OCI-LY3 (cell line): ENCODE results near the gene OBSCN.

Source experiments
- H2AFZ ChIP-seq: fragments of 200-600, 300-600 bp; shearing (Covaris generic); 2 replicates; pipeline ENCODE4 v1.6.0; 2014; ENCODE audit warnings: antibody characterized with exemption, low read depth, low read length
- H3K27ac ChIP-seq: fragments of 200-600, 300-600 bp; sonication (generic); 2 replicates; pipeline ENCODE4 v1.5.1; 2014; ENCODE audit warnings: mild to moderate bottlenecking, low read length, moderate library complexity, mixed read lengths
- H3K27me3 ChIP-seq: fragments of 200-600, 300-600 bp; sonication (generic); 2 replicates; pipeline ENCODE4 v1.6.1; 2014; ENCODE audit warnings: low read depth, low read length, mixed read lengths
- H3K36me3 ChIP-seq: fragments of 200-600, 300-600 bp; sonication (generic); replicated peaks from 2 replicates; pipeline ENCODE3; 2014; ENCODE audit warnings: low read depth, low read length, mixed read lengths
- H3K4me1 ChIP-seq: fragments of 300-600, 200-600 bp; sonication (generic); 2 replicates; pipeline ENCODE4 v1.6.1; 2014; ENCODE audit warnings: low read length, mixed read lengths
- H3K4me2 ChIP-seq: fragments of 200-600, 300-600 bp; sonication (generic); 2 replicates; pipeline ENCODE4 v1.6.1; 2014; ENCODE audit warnings: low read length, mixed read lengths
- H3K4me3 ChIP-seq: fragments of 300-600, 200-600 bp; sonication (generic); 2 replicates; pipeline ENCODE4 v1.5.1; 2014; ENCODE audit warnings: antibody characterized with exemption, mild to moderate bottlenecking, low read length, moderate library complexity
- H3K79me2 ChIP-seq: fragments of 300-600, 200-600 bp; shearing (Covaris generic); 2 replicates; pipeline ENCODE4 v1.6.1; 2014; ENCODE audit warnings: mild to moderate bottlenecking, low read length, mixed read lengths
- H3K9ac ChIP-seq: fragments of 300-600, 200-600 bp; shearing (Covaris generic); 2 replicates; pipeline ENCODE4 v1.6.0; 2014; ENCODE audit warnings: mild to moderate bottlenecking, low read length, moderate library complexity
- H3K9me3 ChIP-seq: fragments of 200-600, 300-600 bp; shearing (Covaris generic); 2 replicates; pipeline ENCODE4 v1.6.1; 2014; ENCODE audit warnings: low read length, mixed read lengths; ENCODE audit not compliant: insufficient read depth
- H4K20me1 ChIP-seq: fragments of 200-600, 300-600 bp; sonication (generic); 2 replicates; pipeline ENCODE4 v1.6.1; 2016; ENCODE audit warnings: low read length, mixed read lengths; ENCODE audit not compliant: insufficient read depth
- EZH2phosphoT487 ChIP-seq: fragments of 200-600 bp; shearing (Covaris generic); IDR thresholded peaks from 2 replicates; pipeline ENCODE4 v1.6.1; 2018; ENCODE audit warnings: antibody characterized with exemption, mixed run types, low read depth
- TF ChIP-seq, protein P1 (sequence below): fragments of 200-600, 300-600 bp; sonication (generic); IDR thresholded peaks from 2 replicates; pipeline ENCODE4 v1.5.1; 2014; ENCODE audit warnings: antibody characterized with exemption, low read length, low read depth

The OBSCN gene

DNA sequence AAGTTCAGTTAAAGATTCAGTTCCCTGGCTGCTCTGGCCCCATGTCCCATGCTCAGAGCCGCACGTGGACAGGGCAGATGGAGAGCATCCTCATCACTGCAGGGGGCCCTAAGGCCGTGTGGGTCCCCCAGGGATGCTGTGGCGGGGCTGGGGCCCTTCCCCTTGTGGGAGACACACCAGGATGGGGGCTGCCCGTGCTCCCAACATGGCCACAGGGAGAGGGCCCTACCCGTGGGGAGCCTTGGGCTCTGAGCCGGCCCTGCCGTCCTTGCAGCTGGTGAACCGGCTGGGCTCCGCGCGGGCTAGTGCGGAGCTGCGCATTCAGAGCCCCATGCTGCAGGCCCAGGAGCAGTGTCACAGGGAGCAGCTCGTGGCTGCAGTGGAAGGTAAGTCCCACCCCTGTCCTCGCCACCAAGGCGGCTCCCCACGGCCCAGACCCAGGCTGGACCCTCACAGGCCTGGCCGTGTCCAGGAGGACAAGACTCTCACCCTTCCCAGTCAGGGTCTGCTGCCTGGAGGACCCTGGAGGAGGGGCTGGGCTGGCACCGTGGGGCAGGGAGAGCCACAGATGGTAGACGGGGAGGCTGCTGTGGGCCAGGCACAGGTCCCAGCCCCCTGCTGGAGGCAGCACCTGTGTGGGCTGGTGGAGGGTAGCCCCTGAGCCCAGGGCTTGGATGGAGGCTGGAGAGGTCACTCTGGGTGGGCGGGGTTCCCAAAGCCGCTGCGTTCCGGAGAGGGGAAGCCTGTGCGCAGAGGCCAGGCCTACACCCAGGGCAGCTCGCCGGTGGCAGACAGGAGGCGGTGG lies 145.0 kb downstream of the OBSCN start:
- Histone ChIP-seq H4K20me1 (no peaks in the 10 kb centered on the region), H3K9ac (no peak overlapping the region), H3K4me2 (no peak overlapping the region), H3K4me1 (no peaks in the 10 kb centered on the region), H3K9me3 (no peaks in the 10 kb centered on the region), H3K4me3 (no peak overlapping the region), H3K79me2 (no peaks in the 10 kb centered on the region), H3K27me3 (0 out of 2 replicates have a peak, but pooled peaks cover 3% of the 10 kb centered on the region), H3K36me3 (no peaks in the 10 kb centered on the region), H2AFZ (no peak overlapping the region), H3K27ac (no peak overlapping the region)
- no peak for TF ChIP-seq EZH2phosphoT487

GRCh38 chr1:228353601-228354371 lies 145.9 kb downstream of the OBSCN start:
- H4K20me1 ChIP-seq, result no peaks in the 10 kb centered on the region
- no peaks in the 10 kb centered on the region for H3K79me2 ChIP-seq
- H3K4me2 ChIP-seq, result no peak overlapping the region
- H2AFZ ChIP-seq, result no peak overlapping the region
- no peaks in the 10 kb centered on the region for H3K36me3 ChIP-seq
- no peak overlapping the region for H3K4me3 ChIP-seq
- H3K27ac ChIP-seq, result no peak overlapping the region
- TF ChIP-seq EZH2phosphoT487, result no peak
- TF ChIP-seq, protein P1, sequence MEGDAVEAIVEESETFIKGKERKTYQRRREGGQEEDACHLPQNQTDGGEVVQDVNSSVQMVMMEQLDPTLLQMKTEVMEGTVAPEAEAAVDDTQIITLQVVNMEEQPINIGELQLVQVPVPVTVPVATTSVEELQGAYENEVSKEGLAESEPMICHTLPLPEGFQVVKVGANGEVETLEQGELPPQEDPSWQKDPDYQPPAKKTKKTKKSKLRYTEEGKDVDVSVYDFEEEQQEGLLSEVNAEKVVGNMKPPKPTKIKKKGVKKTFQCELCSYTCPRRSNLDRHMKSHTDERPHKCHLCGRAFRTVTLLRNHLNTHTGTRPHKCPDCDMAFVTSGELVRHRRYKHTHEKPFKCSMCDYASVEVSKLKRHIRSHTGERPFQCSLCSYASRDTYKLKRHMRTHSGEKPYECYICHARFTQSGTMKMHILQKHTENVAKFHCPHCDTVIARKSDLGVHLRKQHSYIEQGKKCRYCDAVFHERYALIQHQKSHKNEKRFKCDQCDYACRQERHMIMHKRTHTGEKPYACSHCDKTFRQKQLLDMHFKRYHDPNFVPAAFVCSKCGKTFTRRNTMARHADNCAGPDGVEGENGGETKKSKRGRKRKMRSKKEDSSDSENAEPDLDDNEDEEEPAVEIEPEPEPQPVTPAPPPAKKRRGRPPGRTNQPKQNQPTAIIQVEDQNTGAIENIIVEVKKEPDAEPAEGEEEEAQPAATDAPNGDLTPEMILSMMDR, result no peak
- no peaks in the 10 kb centered on the region for H3K4me1 ChIP-seq
- no peaks in the 10 kb centered on the region for H3K9me3 ChIP-seq
- no peak overlapping the region for H3K9ac ChIP-seq
- H3K27me3 ChIP-seq, result 0 out of 2 replicates have a peak, but pooled peaks cover 2% of the 10 kb centered on the region

GRCh38 chr1:228354390-228355320 lies 146.8 kb downstream of the OBSCN start:
- Histone ChIP-seq H3K27ac (no peak overlapping the region), H3K4me3 (no peak overlapping the region), H3K9ac (no peak overlapping the region), H3K4me1 (no peaks in the 10 kb centered on the region), H2AFZ (no peak overlapping the region), H3K27me3 (no peaks in the 10 kb centered on the region), H3K9me3 (no peaks in the 10 kb centered on the region), H3K36me3 (no peaks in the 10 kb centered on the region), H4K20me1 (no peaks in the 10 kb centered on the region), H3K4me2 (no peak overlapping the region), H3K79me2 (no peaks in the 10 kb centered on the region)
- TF ChIP-seq EZH2phosphoT487, result no peak
- TF ChIP-seq, protein P1, result no peak

- Histone ChIP-seq H3K9ac (no peak overlapping the region), H3K9me3 (no peaks in the 10 kb centered on the region), H2AFZ (no peak overlapping the region), H3K4me1 (no peaks in the 10 kb centered on the region), H3K27ac (no peak overlapping the region), H3K4me2 (no peak overlapping the region), H4K20me1 (no peaks in the 10 kb centered on the region), H3K4me3 (no peak overlapping the region), H3K79me2 (no peaks in the 10 kb centered on the region), H3K36me3 (no peaks in the 10 kb centered on the region), H3K27me3 (no peaks in the 10 kb centered on the region)
- no peak for TF ChIP-seq EZH2phosphoT487
- TF ChIP-seq, protein P1, result no peak
Observed at GRCh38 chr1:228356897-228357680, 149.2 kb downstream of the OBSCN start.
